HEK293T (cell line): Measurements from ENCODE around the gene FMN2.

Source experiments
- ARNT ChIP-seq: fragments of 450-650 bp; IDR thresholded peaks from 2 replicates; pipeline ENCODE4 v1.6.1; 2017; ENCODE audit warnings: mild to moderate bottlenecking
- CTBP1 ChIP-seq: fragments of 450-650 bp; IDR thresholded peaks from 2 replicates; pipeline ENCODE4 v1.6.1; 2016; ENCODE audit warnings: borderline replicate concordance
- ELF4 ChIP-seq: fragments of 450-650 bp; IDR thresholded peaks from 2 replicates; pipeline ENCODE4 v1.6.1; 2017; ENCODE audit warnings: antibody characterized with exemption
- FOXK2 ChIP-seq: fragments of 450-650 bp; IDR thresholded peaks from 2 replicates; pipeline ENCODE4 v1.6.1; 2016; ENCODE audit warnings: mild to moderate bottlenecking
- FOXM1 ChIP-seq: fragments of 450-650 bp; IDR thresholded peaks from 2 replicates; pipeline ENCODE4 v1.6.1; 2017; ENCODE audit warnings: mild to moderate bottlenecking, borderline replicate concordance
- L3MBTL2 ChIP-seq: fragments of 450-650 bp; conservative IDR thresholded peaks from 2 replicates; pipeline ENCODE4 v1.6.1; 2016; ENCODE audit warnings: mild to moderate bottlenecking
- NFRKB ChIP-seq: fragments of 450-650 bp; IDR thresholded peaks from 2 replicates; pipeline ENCODE4 v1.6.1; 2016; ENCODE audit warnings: mild to moderate bottlenecking, moderate library complexity
- SP1 ChIP-seq: fragments of 450-650 bp; IDR thresholded peaks from 2 replicates; pipeline ENCODE4 v1.6.1; 2017
- SUZ12 ChIP-seq: fragments of 450-650 bp; IDR thresholded peaks from 2 replicates; pipeline ENCODE4 v1.6.1; 2016; ENCODE audit warnings: mild to moderate bottlenecking
- TARDBP ChIP-seq: fragments of 450-650 bp; IDR thresholded peaks from 2 replicates; pipeline ENCODE4 v1.6.1; 2016
- ZNF384 ChIP-seq: fragments of 450-650 bp; IDR thresholded peaks from 2 replicates; pipeline ENCODE4 v1.6.1; 2016

DNA sequence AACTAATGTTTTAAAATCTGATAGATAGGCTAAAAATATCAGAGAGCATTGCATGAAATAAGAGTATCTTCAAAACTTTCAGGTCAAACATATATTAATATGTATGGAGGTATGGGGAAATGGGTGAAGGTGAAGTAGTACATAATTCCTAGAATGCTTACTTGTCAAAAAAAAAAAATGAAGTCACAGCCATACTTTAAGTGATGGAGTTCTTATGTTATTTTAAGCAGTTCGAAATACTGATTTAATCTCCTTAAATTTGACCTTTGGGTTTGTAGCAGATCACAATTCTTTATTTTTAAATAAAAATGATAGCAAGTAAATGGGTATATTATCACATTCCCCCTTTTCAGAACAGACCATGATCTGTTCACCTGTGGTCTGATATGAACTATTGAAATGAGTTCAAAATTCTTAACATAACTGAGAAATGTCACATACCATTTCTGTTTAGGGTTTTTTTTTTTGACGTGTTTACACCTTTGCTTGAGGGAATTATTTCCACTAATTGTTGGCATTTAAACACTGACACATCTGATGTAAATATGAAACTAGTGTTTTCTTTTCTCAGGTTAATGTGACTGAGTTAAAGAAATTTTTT lies 300.1 kb downstream of the FMN2 start:
- TF ChIP-seq SP1: no peak
- TF ChIP-seq NFRKB: no peak
- TF ChIP-seq TARDBP: no peak
- TF ChIP-seq CTBP1: no peak
- no peak for TF ChIP-seq ELF4
- TF ChIP-seq FOXK2: no peak
- TF ChIP-seq ZNF384: no peak
- TF ChIP-seq SUZ12: no peak
- TF ChIP-seq FOXM1: no peak
- no peak for TF ChIP-seq ARNT
- TF ChIP-seq L3MBTL2: no peak
